ENCODE measurements around the gene TOGARAM2.

TOGARAM2 gene

DNA sequence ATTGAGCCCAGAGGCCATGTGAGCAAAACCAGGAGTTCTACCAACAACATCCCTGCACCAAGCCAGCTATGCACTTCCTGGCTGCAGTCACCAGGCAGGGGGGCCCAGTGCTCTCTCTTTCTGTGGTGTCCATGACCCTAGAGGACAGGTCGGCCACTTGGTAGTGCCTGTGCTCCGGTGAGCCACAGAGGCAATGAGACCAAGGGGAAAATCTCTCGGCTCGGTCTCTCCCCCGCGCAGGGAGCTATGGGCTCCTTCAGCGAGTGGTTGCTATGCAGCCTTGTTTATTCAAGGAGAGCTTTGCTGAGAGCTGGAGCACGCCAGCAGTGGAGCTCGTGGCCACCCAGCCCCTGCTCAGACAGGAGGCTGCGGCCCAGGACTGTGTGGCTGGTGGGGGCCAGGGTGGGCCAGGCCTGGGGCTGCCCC is at the start of gene TOGARAM2:
Gene TOGARAM2 (plus strand): TSS at position 283 of the 426 bp plus-strand sequence. CDS start 13,537 bp downstream, outside the sequence.
- no peak for DNase-seq (ENCODE audit: low spot score)

DNA sequence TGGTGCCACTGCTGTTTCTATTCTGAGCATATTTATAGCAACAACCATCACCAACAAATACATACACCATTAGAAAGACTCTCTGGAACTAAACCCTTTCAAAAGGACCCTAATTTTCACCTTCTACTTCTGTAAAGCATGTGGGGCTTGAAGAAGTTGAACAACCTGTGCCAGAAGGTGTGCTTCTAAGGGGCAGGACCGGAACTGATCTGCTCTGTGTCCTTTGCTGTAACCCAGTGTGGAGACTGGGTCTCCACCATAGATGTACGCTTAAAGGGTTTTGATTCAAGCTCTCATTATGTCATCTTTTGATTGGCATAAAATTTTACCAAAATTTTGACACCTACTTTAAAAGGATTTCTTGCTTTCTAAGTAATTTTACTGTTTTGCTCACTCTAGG is 46.3 kb upstream of the TOGARAM2 start:
- DNase-seq (ENCODE audit: low spot score) = no peak

DNA sequence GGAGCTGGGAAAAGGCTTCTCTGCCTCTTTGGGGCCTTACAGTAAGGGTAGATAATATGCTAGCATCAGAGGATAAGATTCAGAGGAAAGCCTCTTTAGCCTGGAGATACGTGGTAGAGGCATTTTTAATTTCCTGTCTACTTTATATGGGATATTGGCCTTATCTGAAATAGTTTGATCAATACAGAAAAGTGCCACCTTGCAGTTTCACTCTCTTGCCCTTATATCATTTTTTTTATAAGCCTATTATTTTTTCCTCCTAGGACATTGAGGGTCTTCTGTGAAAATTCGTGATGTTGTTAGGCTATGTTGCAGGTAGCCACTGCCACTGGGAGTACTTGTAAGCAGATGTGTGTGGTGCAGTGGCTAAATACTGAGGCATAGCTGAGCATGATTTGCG is 40.1 kb upstream of the TOGARAM2 start:
- no peak for DNase-seq (ENCODE audit: low spot score)

DNA sequence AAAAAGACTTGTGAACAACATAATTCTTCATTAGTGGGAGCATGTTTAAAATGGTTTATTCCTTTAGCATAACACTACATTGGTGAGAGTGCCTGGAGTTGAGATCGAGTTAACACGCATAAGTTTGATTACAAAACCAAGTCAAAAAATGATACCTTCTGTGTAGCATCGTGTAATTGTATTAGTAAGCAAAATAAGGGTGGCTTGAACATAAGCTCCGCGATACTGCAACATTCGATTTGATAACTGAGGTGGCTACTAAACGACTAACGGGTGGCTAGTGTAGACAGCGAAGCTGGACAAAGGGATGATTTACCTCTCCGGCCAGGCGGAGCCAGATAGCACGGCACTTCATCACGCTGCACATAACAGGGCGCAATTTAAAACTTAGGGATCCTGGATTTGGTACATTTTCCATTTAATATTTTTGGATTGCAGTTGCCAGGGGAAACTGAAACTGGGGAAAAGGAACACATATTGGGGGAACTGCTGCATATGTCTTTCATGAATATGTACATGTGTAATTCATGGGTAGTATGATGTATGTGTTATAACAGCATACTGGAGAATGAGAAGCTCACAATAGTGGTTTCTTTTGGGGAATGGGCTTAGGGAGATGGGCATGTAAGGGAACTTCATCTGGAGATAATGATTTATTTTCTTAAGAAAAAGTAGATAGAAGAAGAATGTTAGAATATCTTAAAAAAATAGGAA is 36.4 kb upstream of the TOGARAM2 start:
- no peak for DNase-seq (ENCODE audit: low spot score)

DNA sequence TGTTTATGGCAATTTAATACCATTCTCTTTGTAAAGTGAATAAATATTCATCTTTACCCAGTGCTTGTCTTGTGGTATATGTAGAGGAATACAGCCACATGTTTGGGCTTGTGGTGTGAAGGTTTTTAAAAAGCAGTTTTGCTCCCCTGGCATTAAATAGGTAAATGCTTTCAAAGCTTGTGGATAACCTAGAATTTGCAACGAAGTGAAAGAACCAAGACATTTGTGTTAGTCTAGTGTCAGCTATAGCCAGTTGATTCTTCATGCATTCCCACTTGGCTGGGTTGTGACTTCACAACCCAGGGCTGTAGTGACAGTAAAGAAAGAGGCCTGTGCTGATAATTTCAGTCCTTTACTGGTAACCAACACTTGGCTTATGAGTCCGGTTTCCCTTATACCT is 32.9 kb upstream of the TOGARAM2 start:
- no peak for DNase-seq (ENCODE audit: low spot score)

DNA sequence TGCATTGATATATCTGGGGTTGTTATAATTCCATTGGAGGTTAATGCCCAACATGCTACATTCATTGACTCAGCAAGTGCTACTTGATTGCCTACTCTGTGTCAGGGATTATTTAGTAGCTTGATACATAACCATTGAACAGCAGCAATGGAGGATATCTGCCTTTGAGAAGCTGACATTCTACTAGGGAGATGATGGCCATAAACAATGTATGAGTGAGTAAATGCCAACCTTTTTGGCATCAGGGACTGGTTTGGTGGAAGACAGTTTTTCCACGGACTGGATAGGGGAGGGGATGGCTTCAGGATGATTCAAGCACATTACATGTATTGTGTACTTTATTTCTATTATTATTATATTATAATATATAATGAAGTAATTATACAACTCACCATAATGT is 31.9 kb upstream of the TOGARAM2 start:
- DNase-seq (ENCODE audit: low spot score) = no peak

DNA sequence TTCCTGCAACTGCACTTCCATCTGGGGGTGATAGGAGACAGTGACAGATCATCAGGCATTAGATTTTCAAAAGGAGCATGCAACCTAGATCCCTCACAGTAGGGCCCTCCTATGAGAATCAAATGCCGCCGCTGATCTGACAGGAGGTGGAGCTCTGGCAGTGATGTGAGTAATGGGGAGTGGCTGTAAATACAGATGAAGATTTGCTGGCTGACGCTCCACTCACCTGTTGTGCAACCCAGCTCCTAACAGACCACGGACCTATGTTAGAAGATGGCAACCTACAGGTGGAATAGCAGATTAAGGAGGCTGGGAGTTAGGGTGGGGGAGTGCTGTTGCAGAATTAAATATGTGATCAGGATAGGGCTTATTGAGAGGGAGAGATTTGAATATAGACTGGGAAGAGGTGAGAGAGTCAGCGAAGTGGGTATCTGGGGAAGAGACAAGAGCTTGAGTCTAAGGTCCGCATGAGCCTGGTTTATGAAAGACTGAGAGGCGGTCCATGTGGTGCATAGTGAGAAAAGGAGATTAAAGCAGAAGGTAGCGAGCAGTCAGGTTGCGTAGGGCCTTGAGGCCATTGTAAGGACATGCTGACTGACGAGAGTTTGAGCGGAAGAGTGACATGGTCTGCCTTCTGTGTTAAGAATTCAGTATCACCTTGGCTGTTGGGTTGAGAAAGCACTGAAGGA is 31.3 kb upstream of the TOGARAM2 start:
- no peak for DNase-seq (ENCODE audit: low spot score)

DNA sequence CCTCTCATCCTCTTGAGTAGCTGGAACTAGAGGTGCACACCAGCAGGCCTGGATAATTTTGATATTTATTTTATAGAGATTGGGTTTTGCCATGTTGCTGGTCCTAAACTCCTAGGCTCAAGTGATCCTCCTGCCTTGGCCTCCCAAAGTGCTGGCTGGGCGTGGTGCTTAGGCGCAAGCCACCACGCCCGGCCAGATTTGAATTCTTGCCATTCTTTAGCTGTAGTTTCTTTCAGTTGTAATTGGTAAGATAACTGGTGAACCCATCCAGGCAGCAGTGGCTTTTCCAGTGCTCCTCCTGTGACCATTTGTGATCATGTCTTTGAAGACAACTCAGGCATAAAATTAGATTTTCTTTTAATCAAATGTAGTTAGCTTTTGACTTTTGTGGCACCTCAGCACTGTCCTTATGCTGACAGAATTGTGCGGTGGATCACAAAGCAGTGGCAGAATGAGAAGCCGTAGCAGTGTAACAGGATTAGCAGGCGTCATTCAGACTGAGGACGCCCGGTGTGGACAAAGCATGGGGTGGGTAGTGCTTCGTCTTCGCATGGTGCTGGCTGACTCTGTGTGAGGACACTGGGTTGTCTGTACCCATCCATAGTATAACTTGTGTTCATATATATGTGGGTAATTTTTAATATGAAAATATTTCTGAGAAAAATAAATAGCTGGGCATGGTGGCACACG is 30.0 kb upstream of the TOGARAM2 start:
- DNase-seq (ENCODE audit: low spot score) = no peak

DNA sequence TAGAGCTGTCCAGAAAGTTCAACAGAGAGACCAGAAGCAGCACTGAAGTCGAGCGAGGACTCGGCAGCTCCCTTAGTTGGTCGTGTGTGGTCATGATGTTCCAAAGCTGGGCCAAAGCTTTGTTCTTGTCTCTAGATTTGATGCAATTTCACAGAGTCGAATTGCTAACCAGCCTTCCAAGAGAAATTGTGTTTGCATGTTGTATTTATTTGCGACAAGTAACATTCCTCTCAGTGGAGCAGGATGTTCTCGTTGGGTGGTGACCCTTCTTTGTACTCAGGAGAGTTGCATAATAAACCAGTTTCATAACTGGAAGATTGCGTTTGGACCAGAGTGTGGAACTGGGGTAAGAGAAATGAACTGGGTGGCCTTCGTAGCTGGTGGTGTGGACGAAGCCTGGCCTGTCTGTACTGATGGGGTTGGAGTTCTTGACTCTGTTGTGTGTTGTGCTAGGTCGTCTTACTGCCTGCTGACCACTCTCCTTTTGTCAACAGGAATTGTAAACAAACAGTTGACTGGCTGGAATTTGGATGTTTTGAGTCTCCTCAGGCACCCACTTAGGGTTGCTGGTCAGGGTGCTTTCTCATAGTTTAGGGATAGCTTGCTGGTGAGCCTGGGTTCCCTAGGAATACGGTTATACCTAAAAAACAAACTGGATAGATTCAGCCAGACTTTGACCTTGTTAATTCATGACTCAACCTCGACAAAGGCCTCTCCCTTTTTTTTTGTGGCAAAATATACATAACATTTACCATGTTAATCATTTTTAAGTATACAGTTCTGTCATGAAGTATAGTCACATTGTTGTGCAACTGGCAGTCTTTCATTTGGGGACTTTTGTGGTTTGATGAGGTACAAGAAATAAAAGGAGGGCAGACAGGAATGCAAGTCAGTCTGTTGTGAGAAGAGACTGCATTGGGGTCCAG is 28.9 kb upstream of the TOGARAM2 start:
- no peak for DNase-seq (ENCODE audit: low spot score)

DNA sequence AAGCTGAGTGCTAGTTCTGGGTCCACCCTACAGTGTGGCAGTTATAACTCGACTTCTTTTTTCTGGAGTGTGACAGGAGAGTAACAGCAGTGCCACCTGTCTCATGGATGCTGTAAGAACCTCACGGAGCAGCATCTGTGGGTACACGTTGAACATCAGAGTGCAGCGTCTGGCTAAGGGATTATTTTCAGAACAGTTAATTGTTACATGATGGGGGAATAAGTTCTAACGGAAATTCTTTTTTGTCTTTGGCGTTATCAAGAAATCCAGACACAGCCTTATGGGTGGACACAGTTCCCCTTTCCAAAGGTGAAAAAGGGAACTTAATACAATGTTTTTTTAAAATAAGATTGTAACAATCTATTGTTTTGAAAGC is 28.3 kb upstream of the TOGARAM2 start:
- no peak for DNase-seq (ENCODE audit: low spot score)

DNA sequence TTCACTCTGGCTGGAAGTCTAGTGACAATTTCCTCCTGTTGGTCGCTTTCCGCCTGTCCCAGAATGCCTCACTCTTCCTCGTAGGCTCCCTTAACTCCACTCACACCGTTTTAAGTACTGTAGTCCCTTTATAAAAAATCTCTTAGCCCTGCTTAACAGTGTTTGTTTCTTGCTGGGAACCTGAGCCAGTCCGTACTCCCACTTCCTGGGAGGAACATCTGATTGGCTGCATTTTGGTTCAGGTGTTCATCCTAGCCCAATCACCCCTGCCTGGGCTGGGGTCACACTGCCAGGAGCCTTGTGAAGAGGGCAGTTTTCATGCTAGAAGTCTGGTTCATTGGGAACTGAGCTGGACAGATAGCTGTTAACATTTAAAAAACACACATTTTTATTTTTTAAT is 25.6 kb upstream of the TOGARAM2 start:
- no peak for DNase-seq (ENCODE audit: low spot score)

DNA sequence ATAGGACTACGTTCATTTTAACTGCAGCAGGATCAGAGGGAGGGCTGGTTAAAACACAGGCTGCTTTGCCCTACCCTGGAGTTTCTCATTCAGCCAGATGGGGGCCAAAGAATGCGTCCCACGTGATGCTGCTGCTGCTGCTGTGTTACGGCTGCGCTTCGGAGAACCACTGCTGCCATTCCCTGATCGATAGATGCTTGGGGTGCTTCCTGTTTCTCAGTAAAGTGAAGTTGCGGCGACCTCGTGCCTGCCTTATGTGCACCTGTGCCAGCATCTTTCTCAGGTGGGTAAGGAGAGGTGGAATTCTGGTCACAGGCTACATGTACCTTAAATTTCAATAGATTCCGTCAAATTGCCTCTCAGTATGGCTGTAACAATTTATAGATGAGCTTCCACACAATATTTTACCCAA is 24.7 kb upstream of the TOGARAM2 start:
- peak; percentile 10 for DNase-seq (ENCODE audit: low spot score)

DNA sequence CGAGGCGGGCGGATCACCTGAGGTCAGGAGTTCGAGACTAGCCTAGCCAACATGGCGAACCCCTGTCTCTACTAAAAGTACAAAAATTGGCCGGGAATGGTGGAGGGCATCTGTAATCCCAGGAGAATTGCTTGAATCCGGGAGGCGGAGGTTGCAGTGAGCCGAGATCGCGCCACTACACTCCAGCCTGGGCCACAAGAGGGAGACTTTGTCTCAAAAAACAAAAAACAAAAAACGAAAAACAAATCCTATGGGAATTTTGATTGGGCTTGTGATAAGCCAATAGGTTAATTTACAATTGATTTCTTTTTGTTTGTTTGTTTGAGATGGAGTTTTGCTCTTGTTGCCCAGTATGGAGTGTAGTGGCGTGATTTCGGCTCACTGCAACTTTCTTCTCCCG is 24.2 kb upstream of the TOGARAM2 start:
- DNase-seq (ENCODE audit: low spot score) = no peak

DNA sequence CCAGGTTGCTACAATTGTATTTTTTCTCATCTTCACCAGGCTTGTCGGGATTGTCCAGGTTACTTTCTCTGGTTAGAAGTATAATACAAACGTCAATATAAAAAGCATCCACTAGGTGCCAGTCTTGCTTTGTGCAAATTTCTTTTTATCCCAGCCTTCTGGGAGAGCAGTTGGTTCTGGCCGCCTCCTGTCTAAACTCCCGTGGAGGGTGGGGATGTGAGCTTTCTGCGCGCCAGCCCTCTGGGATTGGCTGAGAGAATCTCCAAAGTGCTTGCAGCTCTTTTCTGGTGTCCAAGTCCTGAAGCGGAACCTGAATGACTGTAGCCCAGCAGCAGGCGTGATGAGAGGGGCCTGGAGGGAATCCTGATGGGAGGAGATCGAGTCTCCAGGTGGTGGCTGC is 22.4 kb upstream of the TOGARAM2 start:
- DNase-seq (ENCODE audit: low spot score) = peak; percentile 71

DNA sequence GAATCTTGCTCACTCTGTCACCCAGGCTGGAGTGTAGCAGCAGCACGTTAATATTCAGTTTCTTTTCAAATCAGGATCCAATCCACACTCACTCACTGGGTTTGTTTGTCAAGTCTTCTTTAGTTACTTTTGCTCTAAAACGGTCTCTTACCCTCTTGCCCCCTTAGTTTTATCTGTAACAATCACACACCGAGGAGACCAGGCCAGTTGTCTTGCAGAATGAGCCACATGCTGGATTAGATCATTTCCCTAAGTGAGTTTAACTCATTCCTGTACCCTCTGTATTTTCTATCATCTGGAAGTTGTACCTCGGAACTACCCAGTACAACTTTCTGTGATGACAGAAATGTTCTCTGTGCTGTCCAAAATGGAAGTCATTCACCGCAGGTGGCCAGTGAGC is 20.7 kb upstream of the TOGARAM2 start:
- DNase-seq (ENCODE audit: low spot score) = no peak

DNA sequence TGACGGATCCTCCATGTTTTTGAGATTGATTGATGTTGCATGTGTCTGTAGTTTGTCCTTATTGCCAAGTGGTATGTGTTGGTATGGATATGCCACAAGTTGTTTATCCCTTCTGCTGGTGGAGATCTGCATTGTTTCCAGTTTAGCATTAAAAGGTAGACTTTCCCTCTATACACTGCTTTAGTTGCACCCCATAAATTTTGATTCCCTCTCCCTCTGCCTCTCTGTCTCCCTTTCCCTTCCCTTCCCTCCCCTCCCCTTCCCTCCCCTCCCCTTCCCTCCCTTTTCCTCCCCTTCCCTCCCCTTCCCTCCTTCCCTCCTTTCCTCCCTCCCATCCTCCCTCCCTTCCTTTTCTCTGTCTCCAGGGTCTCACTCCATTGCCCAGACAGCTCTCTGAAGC is 18.6 kb upstream of the TOGARAM2 start:
- no peak for DNase-seq (ENCODE audit: low spot score)

DNA sequence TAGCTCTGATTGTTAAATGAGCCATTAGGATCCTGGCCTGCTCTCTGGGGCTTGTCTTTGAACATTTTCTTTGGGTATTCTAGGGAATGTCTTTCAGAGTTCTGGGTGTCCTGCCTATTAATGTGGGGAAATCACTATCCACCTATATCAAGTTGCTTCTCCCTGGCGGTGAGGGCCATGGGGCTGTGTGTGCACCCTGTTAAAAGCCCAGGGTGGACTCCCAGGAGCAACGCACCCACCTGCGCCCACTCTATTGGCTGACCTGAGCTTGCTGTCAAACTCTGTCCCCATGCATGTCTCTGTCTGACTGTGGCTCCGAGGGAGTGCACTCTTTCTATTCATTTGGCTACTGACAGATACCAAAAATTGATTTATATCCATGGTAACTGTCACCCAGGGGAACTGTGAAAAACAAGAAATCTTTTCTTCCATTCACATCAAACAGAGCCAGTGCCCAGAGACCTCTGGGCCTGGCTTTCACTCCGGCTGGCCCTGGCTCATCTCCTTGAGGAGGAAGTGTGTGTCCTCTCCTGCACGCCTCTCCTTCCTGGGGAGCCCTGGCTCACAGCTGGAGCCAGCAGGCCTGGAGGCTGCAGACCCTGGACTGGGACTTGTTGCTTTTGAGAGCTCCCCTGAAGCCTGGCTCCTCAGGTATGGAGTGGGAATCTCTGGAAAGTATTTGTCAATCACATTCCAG is 10.5 kb upstream of the TOGARAM2 start:
- DNase-seq (ENCODE audit: low spot score) = no peak

DNA sequence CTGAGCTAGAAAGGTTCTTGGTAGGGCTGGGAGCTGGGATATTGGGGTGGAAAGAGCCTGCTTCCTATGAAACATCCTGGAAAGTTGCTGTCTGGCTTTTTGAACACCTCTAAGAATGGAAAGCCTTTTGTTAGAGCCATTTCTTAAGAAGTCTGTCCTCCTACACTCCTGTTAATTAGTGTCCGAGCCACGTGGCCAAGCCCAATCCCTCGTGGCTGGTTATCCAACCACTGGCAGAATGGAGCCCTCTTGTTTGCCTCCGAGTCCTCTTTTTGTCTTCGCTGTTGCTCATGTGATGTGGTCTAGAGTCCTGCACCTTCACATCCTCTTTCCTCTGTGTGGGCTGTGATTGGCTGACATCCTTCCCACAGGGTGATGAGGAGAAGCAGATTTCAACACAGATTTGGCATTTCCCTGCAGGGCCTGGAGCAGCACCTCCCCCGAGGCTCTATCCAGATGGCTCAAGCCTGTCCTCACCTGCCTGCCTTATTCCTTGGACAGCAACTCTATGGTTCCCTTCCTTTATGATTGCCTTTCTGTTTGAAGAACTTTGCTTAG is 8.2 kb upstream of the TOGARAM2 start:
- no peak for DNase-seq (ENCODE audit: low spot score)

DNA sequence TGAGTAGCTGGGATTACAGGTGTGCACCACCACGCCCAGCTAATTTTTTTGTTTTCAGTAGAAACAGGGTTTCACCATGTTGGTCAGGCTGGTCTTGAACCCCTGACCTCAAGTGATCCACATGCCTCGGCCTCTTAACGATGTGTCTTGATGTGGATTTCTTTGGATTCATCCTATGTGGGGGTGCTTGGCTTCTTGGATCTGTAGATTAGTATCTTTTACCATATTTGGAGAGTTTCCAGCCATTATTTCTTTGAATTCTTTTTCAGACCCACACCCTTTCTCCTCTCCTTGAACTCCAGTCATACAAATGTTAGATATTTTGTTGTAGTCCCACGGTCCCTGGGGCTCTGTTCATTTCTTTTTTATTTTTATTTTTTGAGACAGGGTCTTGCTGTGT is 6.8 kb upstream of the TOGARAM2 start:
- DNase-seq (ENCODE audit: low spot score) = no peak

DNA sequence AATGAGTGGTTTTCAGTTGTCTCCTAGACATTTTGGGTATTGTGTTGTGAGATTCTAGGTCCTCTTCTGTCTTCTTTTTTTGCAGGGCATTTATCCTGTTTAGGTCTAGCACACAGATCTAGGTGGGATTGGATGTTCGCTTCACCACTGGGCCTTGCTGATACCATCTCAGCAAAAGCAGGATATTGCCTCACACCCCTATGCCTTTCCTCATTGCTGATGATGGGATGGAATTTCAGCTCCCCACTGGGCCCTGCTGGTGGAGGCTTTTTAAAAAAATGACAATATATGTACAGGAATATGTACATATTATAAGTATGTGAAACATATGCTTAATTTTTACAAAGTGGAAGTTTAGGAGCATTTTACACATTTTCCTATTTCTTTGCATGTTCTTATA is 5.4 kb upstream of the TOGARAM2 start:
- DNase-seq (ENCODE audit: low spot score) = no peak

DNA sequence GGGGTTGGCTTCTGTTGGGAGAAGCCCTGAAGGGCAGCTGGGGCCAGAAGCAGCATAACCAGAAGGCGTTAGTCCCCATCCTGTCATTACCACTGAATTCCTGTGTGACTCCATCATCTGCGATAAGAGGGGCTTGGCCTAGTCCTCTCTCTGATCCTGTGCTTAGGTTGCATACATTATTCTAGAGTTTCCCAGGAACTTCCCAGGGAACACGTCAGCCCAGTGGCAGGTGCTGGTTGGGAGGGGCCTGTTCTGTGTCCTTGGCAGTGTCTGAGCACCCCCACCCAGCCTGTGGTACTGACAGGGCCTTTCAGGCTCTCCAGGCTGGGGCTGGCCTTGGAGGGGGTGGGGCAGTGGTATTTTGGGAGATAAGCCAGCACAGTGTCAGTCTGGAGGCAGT is 4.5 kb upstream of the TOGARAM2 start:
- no peak for DNase-seq (ENCODE audit: low spot score)
